Brain microvascular endothelial cell (primary cell): ENCODE results near the gene ITCH.

Source experiments
- DNase-seq: peaks from one replicate; pipeline ENCODE4 v3.0.0-alpha.2; 2020
- H3K27ac ChIP-seq: fragments of 250-450 bp; sonication (Bioruptor Pico); 2 replicates; pipeline ENCODE4 v1.5.1; 2020; ENCODE audit warnings: mild to moderate bottlenecking, moderate library complexity
- H3K27me3 ChIP-seq: fragments of 250-450 bp; sonication (Bioruptor Pico); replicated peaks from 2 replicates; pipeline ENCODE4 v1.5.1; 2020; ENCODE audit warnings: mild to moderate bottlenecking
- H3K36me3 ChIP-seq: fragments of 250-450 bp; sonication (Bioruptor Pico); replicated peaks from 2 replicates; pipeline ENCODE4 v1.5.1; 2020; ENCODE audit warnings: mild to moderate bottlenecking
- H3K4me3 ChIP-seq: 2 replicates; pipeline ENCODE4 v1.5.1; 2011; ENCODE audit warnings: low read depth, mild to moderate bottlenecking, control low read depth, low read length, moderate library complexity
- CTCF ChIP-seq: IDR thresholded peaks from 2 replicates; pipeline ENCODE4 v1.5.1; 2011; ENCODE audit warnings: low read depth, mild to moderate bottlenecking, moderate library complexity, low read length, control low read depth, inconsistent platforms; ENCODE audit errors: missing control alignments
- in situ Hi-C: cut with HindIII; loops from 2 replicates; pipeline ENCODE4 v1.10.0; 2017; ENCODE audit warnings: low sequenced_read_pairs, low pct_ligation_motif_present

Gene ITCH

GRCh38 chr20:34527016-34527415 lies 163.9 kb downstream of the ITCH start:
- Histone ChIP-seq H3K27me3 (no peaks in the 10 kb centered on the region), H3K4me3 (no peak overlapping the region), H3K27ac (no peak overlapping the region), H3K36me3 (peaks cover 42% of the 10 kb centered on the region)
- in situ Hi-C loops: no loop called here
- no peak for TF ChIP-seq CTCF
- no peak for DNase-seq

- no peak overlapping the region for H3K4me3 ChIP-seq
- in situ Hi-C loops: no loop called here
- H3K27me3 ChIP-seq: no peaks in the 10 kb centered on the region
- DNase-seq: no peak
- H3K27ac ChIP-seq: no peak overlapping the region
- H3K36me3 ChIP-seq: peaks cover 61% of the 10 kb centered on the region
- no peak for TF ChIP-seq CTCF
Measured at GRCh38 chr20:34528921-34529297, 165.8 kb downstream of the ITCH start.

GRCh38 chr20:34529742-34530141 lies 166.7 kb downstream of the ITCH start:
- H3K4me3 ChIP-seq: no peak overlapping the region
- in situ Hi-C loops: no loop called here
- H3K36me3 ChIP-seq: peaks cover 69% of the 10 kb centered on the region
- H3K27me3 ChIP-seq: no peaks in the 10 kb centered on the region
- H3K27ac ChIP-seq: no peak overlapping the region
- no peak for TF ChIP-seq CTCF
- no peak for DNase-seq

GRCh38 chr20:34530342-34530741 lies 167.3 kb downstream of the ITCH start:
- no peak overlapping the region for H3K4me3 ChIP-seq
- DNase-seq: no peak
- TF ChIP-seq CTCF: no peak
- H3K27me3 ChIP-seq: no peaks in the 10 kb centered on the region
- in situ Hi-C loops: no loop called here
- peaks cover 75% of the 10 kb centered on the region for H3K36me3 ChIP-seq
- no peak overlapping the region for H3K27ac ChIP-seq

GRCh38 chr20:34531608-34532265 lies 168.7 kb downstream of the ITCH start:
- Histone ChIP-seq H3K27ac (no peak overlapping the region), H3K36me3 (peaks cover 84% of the 10 kb centered on the region), H3K27me3 (no peaks in the 10 kb centered on the region), H3K4me3 (no peak overlapping the region)
- no peak for TF ChIP-seq CTCF
- no peak for DNase-seq
- in situ Hi-C loops: no loop called here

GRCh38 chr20:34532320-34532719 lies 169.2 kb downstream of the ITCH start:
- H3K36me3 ChIP-seq: peaks cover 84% of the 10 kb centered on the region
- in situ Hi-C loops: no loop called here
- H3K27me3 ChIP-seq: no peaks in the 10 kb centered on the region
- no peak overlapping the region for H3K27ac ChIP-seq
- no peak for DNase-seq
- TF ChIP-seq CTCF: no peak
- no peak overlapping the region for H3K4me3 ChIP-seq
